H9 (cell line): ENCODE data around the gene LAIR2. TPM values are rescaled to one million over a fixed set of nuclear protein-coding genes. Genes with fewer than 3 reads are reported as not detected.

Source experiments
- DNase-seq: peaks from one replicate; pipeline ENCODE4 v3.0.0-alpha.2; 2017
- H2AFZ ChIP-seq: one replicate; pipeline ENCODE4 v1.6.1; 2013; ENCODE audit warnings: mild to moderate bottlenecking, low read length, control low read depth, moderate library complexity
- H2AK5ac ChIP-seq: 2 replicates; pipeline ENCODE4 v1.6.1; 2013; ENCODE audit warnings: low read length, control low read depth, mixed read lengths; ENCODE audit not compliant: insufficient read length
- H2BK120ac ChIP-seq: one replicate; pipeline ENCODE4 v1.6.1; 2013; ENCODE audit warnings: low read depth, mild to moderate bottlenecking, low read length, control low read depth, inconsistent platforms; ENCODE audit not compliant: poor library complexity, severe bottlenecking
- H2BK12ac ChIP-seq: 2 replicates; pipeline ENCODE4 v1.6.1; 2013; ENCODE audit warnings: low read length, control low read depth, mixed read lengths, low read depth; ENCODE audit not compliant: insufficient read length
- H2BK15ac ChIP-seq: 2 replicates; pipeline ENCODE4 v1.6.1; 2013; ENCODE audit warnings: low read depth, low read length, control low read depth
- H2BK20ac ChIP-seq: one replicate; pipeline ENCODE4 v1.6.1; 2013; ENCODE audit warnings: low read depth, mild to moderate bottlenecking, low read length, control low read depth, inconsistent platforms; ENCODE audit not compliant: poor library complexity, severe bottlenecking
- H2BK5ac ChIP-seq: 2 replicates; pipeline ENCODE4 v1.6.1; 2013; ENCODE audit warnings: low read length, control low read depth, mixed read lengths; ENCODE audit not compliant: insufficient read length
- H3K14ac ChIP-seq: 2 replicates; pipeline ENCODE4 v1.6.1; 2013; ENCODE audit warnings: low read length, control low read depth; ENCODE audit not compliant: insufficient read depth
- H3K18ac ChIP-seq: 2 replicates; pipeline ENCODE4 v1.6.1; 2013; ENCODE audit warnings: low read depth, mild to moderate bottlenecking, mixed read lengths, low read length, control low read depth; ENCODE audit not compliant: insufficient read length
- H3K23ac ChIP-seq: 2 replicates; pipeline ENCODE4 v1.6.1; 2013; ENCODE audit warnings: low read length, control low read depth, mixed read lengths, low read depth; ENCODE audit not compliant: insufficient read length
- H3K23me2 ChIP-seq: 2 replicates; pipeline ENCODE4 v1.6.1; 2013; ENCODE audit warnings: low read depth, mild to moderate bottlenecking, mixed read lengths, low read length, control low read depth; ENCODE audit not compliant: insufficient read length, poor library complexity, severe bottlenecking
- H3K27ac ChIP-seq: 2 replicates; pipeline ENCODE4 v1.5.1; 2013; ENCODE audit warnings: low read length, control low read depth, mixed read lengths, low read depth; ENCODE audit not compliant: insufficient read length
- H3K27me3 ChIP-seq: 2 replicates; pipeline ENCODE4 v1.6.1; 2013; ENCODE audit warnings: low read length, control low read depth, inconsistent platforms; ENCODE audit not compliant: insufficient read depth
- H3K4ac ChIP-seq: 2 replicates; pipeline ENCODE4 v1.6.1; 2013; ENCODE audit warnings: low read depth, mild to moderate bottlenecking, control low read depth, inconsistent platforms, low read length, moderate library complexity
- H3K4me1 ChIP-seq: 2 replicates; pipeline ENCODE4 v1.6.1; 2013; ENCODE audit warnings: low read length, control low read depth, inconsistent platforms; ENCODE audit not compliant: insufficient read depth
- H3K4me2 ChIP-seq: 2 replicates; pipeline ENCODE4 v1.6.1; 2013; ENCODE audit warnings: low read length, control low read depth, mixed read lengths; ENCODE audit not compliant: insufficient read length, insufficient read depth
- H3K56ac ChIP-seq: 2 replicates; pipeline ENCODE4 v1.6.1; 2013; ENCODE audit warnings: low read depth, mild to moderate bottlenecking, mixed read lengths, low read length, control low read depth; ENCODE audit not compliant: insufficient read length
- H3K79me1 ChIP-seq: 2 replicates; pipeline ENCODE4 v1.6.1; 2013; ENCODE audit warnings: low read depth, mild to moderate bottlenecking, moderate library complexity, low read length, control low read depth, inconsistent platforms; ENCODE audit not compliant: insufficient read depth, poor library complexity, severe bottlenecking
- H3K79me2 ChIP-seq: 2 replicates; pipeline ENCODE4 v1.6.1; 2013; ENCODE audit warnings: low read length, control low read depth, inconsistent platforms; ENCODE audit not compliant: insufficient read depth
- H3K9ac ChIP-seq: 2 replicates; pipeline ENCODE4 v1.6.1; 2013; ENCODE audit warnings: low read length, control low read depth, mixed read lengths; ENCODE audit not compliant: insufficient read length; ENCODE audit errors: extremely low read depth
- H3K9me3 ChIP-seq: one replicate; pipeline ENCODE4 v1.6.1; 2013; ENCODE audit warnings: low read depth, low read length, inconsistent platforms; ENCODE audit not compliant: control insufficient read depth
- H3T11ph ChIP-seq: one replicate; pipeline ENCODE4 v1.6.1; 2013; ENCODE audit warnings: mild to moderate bottlenecking, low read length, control low read depth, inconsistent platforms
- H4K20me1 ChIP-seq: one replicate; pipeline ENCODE4 v1.6.1; 2013; ENCODE audit not compliant: control insufficient read depth, insufficient read length, insufficient read depth
- H4K5ac ChIP-seq: 2 replicates; pipeline ENCODE4 v1.6.1; 2013; ENCODE audit warnings: low read depth, mild to moderate bottlenecking, mixed read lengths, low read length, control low read depth; ENCODE audit not compliant: insufficient read length
- H4K8ac ChIP-seq: replicated peaks from 2 replicates; pipeline ENCODE4 v1.6.1; 2013; ENCODE audit warnings: low read length, control low read depth, mixed read lengths, low read depth; ENCODE audit not compliant: insufficient read length
- H4K91ac ChIP-seq: 2 replicates; pipeline ENCODE4 v1.6.1; 2013; ENCODE audit warnings: low read depth, mild to moderate bottlenecking, moderate library complexity, mixed read lengths, low read length, control low read depth; ENCODE audit not compliant: insufficient read length
- H3K27ac Mint-ChIP-seq, 3 experiments: 2 replicates in 2 of 3; 3 replicates in 1 of 3; pipeline ENCODE4 v1.8.0; 2020 to 2021; ENCODE audit warnings: mixed read lengths in 3 of 3, mild to moderate bottlenecking in 1 of 3, moderate library complexity in 1 of 3
- H3K27me3 Mint-ChIP-seq: 2 replicates; pipeline ENCODE4 v1.8.0; 2021; ENCODE audit warnings: low read depth, mild to moderate bottlenecking, moderate library complexity, mixed read lengths
- H3K36me3 Mint-ChIP-seq, 3 experiments: 2 replicates in 2 of 3; 3 replicates in 1 of 3; pipeline ENCODE4 v1.8.0; 2020 to 2021; ENCODE audit warnings: low read depth in 3 of 3, mixed read lengths in 3 of 3; ENCODE audit not compliant: insufficient read depth in 1 of 3
- H3K4me1 Mint-ChIP-seq, 2 experiments: 2 replicates each; pipeline ENCODE4 v1.8.0; 2020; ENCODE audit warnings: mixed read lengths in 2 of 2
- H3K4me3 Mint-ChIP-seq, 2 experiments: 2 replicates in 1 of 2; 3 replicates in 1 of 2; pipeline ENCODE4 v1.8.0; 2020 to 2021; ENCODE audit warnings: mild to moderate bottlenecking in 2 of 2, mixed read lengths in 2 of 2, moderate library complexity in 1 of 2
- H3K9me3 Mint-ChIP-seq, 2 experiments: 2 replicates in 1 of 2; 3 replicates in 1 of 2; pipeline ENCODE4 v1.8.0; 2020; ENCODE audit warnings: mild to moderate bottlenecking in 2 of 2, mixed read lengths in 2 of 2, moderate library complexity in 1 of 2
- WGBS: extraction: QIAGEN DNeasy Blood & Tissue Kit; methylation state at CpG from one replicate; pipeline ENCODE4 v1.1.7; 2013; ENCODE audit warnings: missing lambda C conversion rate, low lambda C conversion rate, mixed read lengths; ENCODE audit not compliant: insufficient read length; ENCODE audit errors: extremely low coverage; 5-methylcytosine and 5-hydroxymethylcytosine counted together
- total RNA-seq: library from RNA; stranded (reverse); gene quantifications from 2 replicates; pipeline ENCODE4 v1.2.1, GENCODE V29; 2021
- TF ChIP-seq, protein P1 (sequence below): fragments of 200-600 bp; sonication (generic); conservative IDR thresholded peaks from 3 replicates; pipeline ENCODE4 v1.8.0; 2021; ENCODE audit warnings: antibody characterized with exemption, mild to moderate bottlenecking

The LAIR2 gene
- total RNA-seq, 1 experiment from 2014 or later: not detected

DNA sequence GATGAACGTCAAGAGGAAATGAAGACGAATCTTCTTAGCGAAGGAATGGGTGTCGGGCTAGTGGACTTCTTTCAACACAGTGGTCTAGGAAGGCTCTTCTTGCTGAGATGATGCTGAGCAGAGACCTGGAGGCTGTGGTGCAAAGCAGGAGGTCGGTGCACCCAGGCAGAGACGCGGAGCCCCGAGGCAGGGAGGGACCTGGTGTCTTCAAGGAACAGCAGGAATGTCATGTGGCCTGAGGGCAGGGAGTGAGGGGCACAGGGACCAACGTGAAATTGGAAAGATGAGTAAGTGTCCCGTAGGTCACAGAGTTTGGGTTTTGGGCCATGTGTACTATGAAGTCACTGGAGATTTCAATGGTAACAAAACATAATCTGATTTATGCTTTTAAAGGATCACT is 18.2 kb upstream of the LAIR2 start:
- no peak overlapping the region for H4K8ac ChIP-seq
- WGBS: no CpG with 5 or more reads among the region's 10 CpGs
- no peak overlapping the region for H3K56ac ChIP-seq
- H3K23me2 ChIP-seq: no peaks in the 10 kb centered on the region
- TF ChIP-seq, protein P1, sequence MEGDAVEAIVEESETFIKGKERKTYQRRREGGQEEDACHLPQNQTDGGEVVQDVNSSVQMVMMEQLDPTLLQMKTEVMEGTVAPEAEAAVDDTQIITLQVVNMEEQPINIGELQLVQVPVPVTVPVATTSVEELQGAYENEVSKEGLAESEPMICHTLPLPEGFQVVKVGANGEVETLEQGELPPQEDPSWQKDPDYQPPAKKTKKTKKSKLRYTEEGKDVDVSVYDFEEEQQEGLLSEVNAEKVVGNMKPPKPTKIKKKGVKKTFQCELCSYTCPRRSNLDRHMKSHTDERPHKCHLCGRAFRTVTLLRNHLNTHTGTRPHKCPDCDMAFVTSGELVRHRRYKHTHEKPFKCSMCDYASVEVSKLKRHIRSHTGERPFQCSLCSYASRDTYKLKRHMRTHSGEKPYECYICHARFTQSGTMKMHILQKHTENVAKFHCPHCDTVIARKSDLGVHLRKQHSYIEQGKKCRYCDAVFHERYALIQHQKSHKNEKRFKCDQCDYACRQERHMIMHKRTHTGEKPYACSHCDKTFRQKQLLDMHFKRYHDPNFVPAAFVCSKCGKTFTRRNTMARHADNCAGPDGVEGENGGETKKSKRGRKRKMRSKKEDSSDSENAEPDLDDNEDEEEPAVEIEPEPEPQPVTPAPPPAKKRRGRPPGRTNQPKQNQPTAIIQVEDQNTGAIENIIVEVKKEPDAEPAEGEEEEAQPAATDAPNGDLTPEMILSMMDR: no peak
- Mint-ChIP-seq H3K27me3 (peaks cover 7% of the 10 kb centered on the region), H3K9me3 (peaks cover 17 to 62% of the 10 kb centered on the region in 2 experiments), H3K36me3 (peaks cover 0 to 5% (median 0%) of the 10 kb centered on the region in 3 experiments; a peak in 1 of 7 replicates), H3K4me3 (no peak overlapping the region), H3K4me1 (peaks cover 0 to 5% of the 10 kb centered on the region in 2 experiments; a peak in 2 of 4 replicates), H3K27ac (no peak overlapping the region)
- no peak overlapping the region for H3K23ac ChIP-seq
- no peaks in the 10 kb centered on the region for H3K4me1 ChIP-seq
- H4K91ac ChIP-seq: no peak overlapping the region
- H2BK15ac ChIP-seq: no peak overlapping the region
- H3K18ac ChIP-seq: no peak overlapping the region
- H2BK12ac ChIP-seq: no peak overlapping the region
- H2BK120ac ChIP-seq: no peak overlapping the region
- H2BK5ac ChIP-seq: no peak overlapping the region
- H3K4ac ChIP-seq: no peak overlapping the region
- no peak overlapping the region for H2BK20ac ChIP-seq
- no peak overlapping the region for H4K5ac ChIP-seq
- H3K79me2 ChIP-seq: no peaks in the 10 kb centered on the region
- H3K9ac ChIP-seq: no peak overlapping the region
- H2AK5ac ChIP-seq: no peak overlapping the region
- H3K9me3 ChIP-seq: peaks cover 5% of the 10 kb centered on the region
- no peaks in the 10 kb centered on the region for H3K27me3 ChIP-seq
- no peak overlapping the region for H2AFZ ChIP-seq
- no peak overlapping the region for H3K14ac ChIP-seq
- no peak for DNase-seq
- H3K79me1 ChIP-seq: no peaks in the 10 kb centered on the region
- H3K27ac ChIP-seq: no peak overlapping the region
- no peaks in the 10 kb centered on the region for H4K20me1 ChIP-seq
- H3T11ph ChIP-seq: no peak overlapping the region
- H3K4me2 ChIP-seq: no peak overlapping the region
